Measurements from ENCODE around the gene KDELR3. TPM values are rescaled to one million over a fixed set of nuclear protein-coding genes. Genes with fewer than 3 reads are reported as not detected.

Gene KDELR3
- total RNA-seq, 1 donor from 2014 or later = 0.94 TPM

- no peak for DNase-seq
Measured at GRCh38 chr22:38484244-38484643, 16.3 kb downstream of the KDELR3 start.

GRCh38 chr22:38485783-38486182 is 17.9 kb downstream of the KDELR3 start:
- no peak for DNase-seq

GRCh38 chr22:38487946-38488345 is 20.1 kb downstream of the KDELR3 start:
- no peak for DNase-seq

GRCh38 chr22:38489142-38489541 is 21.2 kb downstream of the KDELR3 start:
- no peak for DNase-seq

DNA sequence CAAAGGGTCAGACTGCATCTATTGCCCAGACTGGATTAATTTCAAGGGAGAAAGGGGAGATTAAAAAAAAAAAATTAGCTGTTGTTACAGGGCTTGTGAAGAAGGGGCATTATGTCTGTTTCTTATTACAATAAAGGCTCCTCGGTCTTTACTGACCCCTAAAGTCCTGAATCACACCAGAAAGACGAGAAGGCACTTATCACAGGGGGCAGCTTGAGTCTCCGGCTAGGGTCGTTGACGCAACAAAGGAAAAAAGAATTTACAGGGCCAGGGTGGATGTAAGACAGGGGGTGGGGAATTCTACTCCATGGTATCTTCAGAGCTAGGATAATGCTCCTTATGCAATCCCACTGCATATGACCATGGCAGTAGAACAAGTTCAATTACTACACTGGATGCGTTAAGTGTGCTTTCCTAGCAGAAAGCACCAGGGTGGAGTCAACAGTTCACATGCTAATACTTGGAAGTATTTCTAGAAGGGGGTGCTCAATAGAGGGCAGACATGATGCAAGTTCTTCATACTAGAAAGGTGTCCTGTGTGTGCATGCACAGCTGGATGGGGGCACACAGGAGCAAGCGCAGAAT is 21.8 kb downstream of the KDELR3 start:
- no peak for DNase-seq

GRCh38 chr22:38490475-38490874 is 22.6 kb downstream of the KDELR3 start:
- DNase-seq = no peak

- DNase-seq = no peak
Measured at GRCh38 chr22:38490915-38491314, 23.0 kb downstream of the KDELR3 start.

DNA sequence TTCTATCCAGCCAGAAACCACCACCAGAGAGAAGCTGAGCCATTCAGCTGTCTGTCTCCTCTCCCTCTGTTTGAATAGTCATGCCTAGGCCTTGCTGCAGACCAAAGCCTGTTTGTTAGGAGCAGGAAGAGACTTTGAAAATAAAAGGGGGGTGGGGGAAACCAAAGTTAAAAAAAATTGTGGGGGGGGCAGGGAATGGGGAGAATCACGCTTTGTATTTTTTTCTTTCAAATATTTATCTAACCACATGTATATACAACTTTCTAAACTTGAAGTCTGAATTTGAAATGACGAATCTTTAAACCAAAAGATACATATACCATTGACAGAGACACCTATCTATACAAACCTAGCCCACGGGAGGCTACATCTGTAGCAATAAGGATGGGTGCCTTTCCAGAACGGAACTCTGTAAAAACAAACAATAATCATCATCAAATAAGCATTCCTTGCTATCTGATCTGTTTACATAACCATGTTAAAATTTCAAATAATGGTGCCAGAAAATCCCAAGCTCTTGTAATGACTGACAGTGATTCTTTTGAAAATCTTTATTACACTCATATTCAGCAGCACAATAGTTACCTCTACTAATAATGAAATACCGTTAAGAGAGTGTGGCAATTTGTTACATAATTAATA is 23.9 kb downstream of the KDELR3 start:
- no peak for DNase-seq

- DNase-seq = no peak
Measured at GRCh38 chr22:38494498-38494897, 26.6 kb downstream of the KDELR3 start.

DNA sequence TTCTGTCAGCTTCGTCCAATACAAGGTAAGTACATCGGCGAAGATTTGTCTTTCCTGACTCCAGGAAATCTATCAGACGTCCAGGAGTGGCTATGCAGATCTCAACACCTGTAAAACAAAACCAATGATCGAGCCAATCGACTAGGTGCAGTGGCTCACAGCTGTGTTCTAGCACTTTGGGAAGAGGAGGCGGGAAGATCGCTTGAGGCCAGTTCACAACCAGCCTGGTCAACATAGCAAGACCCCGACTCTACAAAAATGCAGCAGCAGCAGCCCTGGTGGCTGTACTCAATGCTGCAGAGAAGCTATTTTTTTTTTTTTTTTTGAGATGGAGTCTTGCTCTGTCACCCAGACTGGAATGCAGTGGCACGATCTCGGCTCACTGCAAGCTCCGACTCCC is 27.0 kb downstream of the KDELR3 start:
- no peak for DNase-seq

GRCh38 chr22:38497869-38498268 is 30.0 kb downstream of the KDELR3 start:
- no peak for DNase-seq

- DNase-seq = no peak
Measured at GRCh38 chr22:38501797-38502672, 34.1 kb downstream of the KDELR3 start.

GRCh38 chr22:38503021-38503420 is 35.1 kb downstream of the KDELR3 start:
- no peak for DNase-seq

DNA sequence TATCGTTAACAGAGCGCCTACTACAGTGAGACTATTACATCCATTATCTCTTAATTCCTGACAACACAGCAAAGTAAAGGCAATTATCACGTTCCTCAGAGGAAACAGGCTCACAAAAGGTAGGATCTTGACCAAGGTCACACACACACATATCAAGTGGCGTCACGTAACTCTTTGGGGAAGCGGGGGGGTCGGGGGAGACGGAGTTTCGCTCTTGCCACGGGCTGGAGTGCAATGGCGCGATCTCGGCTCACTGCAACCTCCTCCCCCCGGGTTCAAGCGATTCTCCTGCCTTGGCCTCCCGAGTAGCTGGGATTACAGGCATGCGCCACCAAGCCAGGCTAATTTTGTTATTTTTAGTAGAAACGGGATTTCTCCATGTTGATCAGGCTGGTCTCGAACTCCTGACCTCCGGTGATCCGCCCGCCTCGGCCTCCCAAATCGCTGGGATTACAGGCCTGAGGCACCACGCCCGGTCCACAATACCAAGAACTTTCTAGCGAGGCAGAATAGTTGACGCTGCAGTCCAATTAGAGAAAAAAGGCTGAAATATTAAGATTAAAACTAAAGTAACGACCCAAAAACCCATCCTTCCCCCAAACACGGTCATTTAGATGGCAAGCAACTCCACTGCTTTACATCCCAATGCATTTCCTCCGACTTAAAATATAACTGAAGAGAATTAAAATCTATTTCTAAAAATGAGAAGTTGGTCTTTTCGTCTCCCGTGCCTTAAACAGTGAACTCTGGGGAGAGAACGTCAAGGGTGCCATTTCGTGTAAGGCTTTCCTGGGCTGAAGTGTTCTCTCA is 37.0 kb downstream of the KDELR3 start:
- DNase-seq = no peak

DNA sequence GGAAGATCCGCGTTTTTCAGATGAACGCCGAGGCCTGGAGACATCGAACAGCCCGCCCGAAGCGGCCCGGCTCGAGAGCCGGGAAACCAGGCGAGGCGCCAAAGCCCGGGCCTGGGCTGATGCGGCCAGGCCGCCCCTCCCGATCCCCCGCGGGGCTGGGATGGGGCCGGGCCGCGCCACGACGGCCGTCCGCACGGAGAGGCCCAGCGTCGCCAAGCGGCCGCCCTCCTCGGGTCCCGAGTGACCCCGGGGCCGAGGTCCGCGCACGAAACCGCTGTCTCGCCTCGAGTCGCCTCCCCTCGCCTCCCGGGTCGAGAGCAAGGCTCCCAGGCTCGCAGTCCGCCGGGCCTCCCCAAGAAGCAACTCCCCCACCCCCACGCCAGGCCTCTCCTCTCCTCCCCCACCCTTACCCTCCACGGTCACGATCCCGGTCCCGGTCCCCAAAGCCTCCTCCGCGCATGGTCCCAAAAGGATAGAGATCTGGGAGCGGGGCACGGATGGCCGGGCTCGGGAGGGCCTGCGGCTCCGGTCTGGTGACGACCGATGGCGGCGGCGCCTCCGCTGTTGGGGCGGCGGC is 37.7 kb downstream of the KDELR3 start:
- peak; percentile 72 for DNase-seq

DNA sequence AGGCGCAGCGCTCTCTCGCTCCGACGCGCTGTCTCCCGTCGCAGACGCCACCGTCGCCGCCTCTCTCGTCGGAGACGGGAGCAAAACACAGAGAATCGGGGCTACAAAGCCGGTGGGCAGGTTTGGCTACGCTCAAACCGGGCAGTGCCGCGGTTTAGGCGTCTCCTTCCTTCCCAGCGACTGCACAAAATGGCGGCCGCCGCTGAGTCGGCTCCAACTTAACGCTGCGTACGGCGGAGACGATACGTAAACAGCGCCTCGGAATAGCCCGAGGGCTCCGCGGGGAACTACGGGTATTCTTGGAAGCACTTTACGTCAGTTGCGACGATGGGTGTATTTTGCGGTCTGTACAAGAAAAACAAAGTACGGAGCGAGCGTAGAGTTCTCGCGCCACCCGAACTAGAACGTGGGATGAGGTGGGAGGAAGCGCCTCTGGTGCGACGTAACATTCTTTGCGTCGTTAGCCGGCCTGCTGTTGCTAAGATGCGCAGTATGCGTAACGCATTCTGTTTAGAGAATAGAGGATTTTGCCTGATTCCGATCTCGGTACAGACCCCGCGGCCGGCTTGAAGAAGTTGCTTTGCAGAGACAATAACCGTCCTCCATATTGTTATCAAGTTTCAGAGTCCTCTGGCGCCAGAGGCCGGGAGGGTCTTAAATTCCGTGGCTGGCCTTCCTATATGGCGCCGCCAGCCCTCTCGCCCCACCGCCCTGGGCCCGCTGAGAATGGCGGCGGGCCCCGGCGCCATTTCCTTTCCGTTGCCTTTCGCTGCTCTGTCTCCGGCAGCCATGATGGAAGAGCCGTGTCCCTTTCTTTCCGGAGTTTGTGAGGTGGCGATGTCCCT is 38.4 kb downstream of the KDELR3 start, which contains the start of gene DDX17:
DDX17 (minus strand) TSS at position 194 of the 845 bp plus-strand sequence.
- DNase-seq = peak; percentile 90

DNA sequence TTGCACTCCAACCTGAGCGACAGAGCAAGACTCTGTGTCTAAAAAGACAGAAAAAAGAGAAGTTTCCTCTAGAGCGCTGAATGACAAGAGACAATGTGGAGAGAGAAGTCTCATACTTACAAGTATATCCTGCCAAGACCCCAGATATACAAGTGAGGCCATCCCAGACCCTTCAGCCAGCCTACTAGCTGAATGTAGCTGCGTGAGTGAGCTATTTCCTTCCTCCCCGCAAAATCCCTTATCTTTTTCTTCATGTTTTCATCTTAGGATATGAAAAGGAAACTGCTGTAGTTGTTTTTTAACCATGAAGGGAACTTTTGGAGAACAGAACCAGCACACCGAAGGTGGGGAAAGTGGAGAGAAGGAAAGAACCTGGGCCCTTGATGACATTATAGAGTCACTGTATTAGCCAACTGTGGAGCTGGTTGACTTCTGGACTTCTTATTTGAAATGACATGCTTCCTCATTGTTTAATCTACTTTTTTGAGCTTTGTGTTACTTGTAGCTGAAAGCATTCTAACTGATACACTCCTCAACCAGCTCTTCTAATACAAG is 42.6 kb downstream of the KDELR3 start:
- DNase-seq = no peak

DNA sequence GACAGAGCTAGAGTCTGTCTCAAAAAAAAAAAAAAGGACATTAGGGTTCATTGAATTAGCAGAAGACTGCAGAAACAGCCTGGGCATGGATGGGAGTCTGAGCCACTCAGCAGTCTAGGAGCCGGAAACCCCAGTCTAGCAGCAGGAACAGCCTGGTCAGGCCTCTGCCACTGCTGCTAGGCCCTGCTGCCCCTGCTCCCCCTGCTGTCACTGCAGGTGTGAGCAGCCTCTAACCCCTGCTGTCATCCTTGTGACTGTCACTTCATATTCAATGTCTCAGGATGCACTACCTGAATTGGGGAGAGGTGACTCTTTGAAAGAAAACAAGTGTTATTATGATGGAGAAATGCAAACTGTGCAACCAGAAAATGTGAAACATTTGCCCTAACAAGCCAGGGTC is 45.2 kb downstream of the KDELR3 start:
- DNase-seq = no peak

DNA sequence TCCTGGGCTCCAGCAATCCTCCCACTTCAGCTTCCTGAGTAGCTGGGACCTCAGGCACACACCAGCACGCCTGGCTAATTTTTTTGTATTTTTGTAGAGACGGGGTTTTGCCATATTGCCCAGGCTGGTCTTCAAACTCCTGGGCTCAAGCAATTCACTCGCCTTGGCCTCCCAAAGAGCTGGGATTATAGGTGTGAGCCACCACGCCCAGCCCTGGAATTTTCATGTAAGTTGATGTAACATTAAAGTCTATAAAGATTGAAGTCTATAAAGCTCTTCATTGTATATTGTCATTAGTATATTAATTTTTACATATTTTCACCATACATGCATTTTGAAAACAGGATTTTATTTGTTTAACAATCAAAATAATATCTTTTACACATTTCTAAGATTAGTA is 50.7 kb downstream of the KDELR3 start:
- no peak for DNase-seq

- no peak for DNase-seq
Measured at GRCh38 chr22:38519453-38520250, 51.8 kb downstream of the KDELR3 start.
